K562 (cell line): ENCODE data around the gene COA6. TPM values are rescaled to one million over a fixed set of nuclear protein-coding genes. Genes with fewer than 3 reads are reported as not detected.

Experiments used
- BRD9 ChIP-seq: fragments of 450-650 bp; IDR thresholded peaks from 2 replicates; pipeline ENCODE4 v1.6.1; 2018; ENCODE audit warnings: low read depth; ENCODE audit not compliant: partially characterized antibody
- EZH2 ChIP-seq: IDR thresholded peaks from 2 replicates; pipeline ENCODE4 v1.6.1; 2012; ENCODE audit warnings: low read depth, mild to moderate bottlenecking, inconsistent platforms, low read length, borderline replicate concordance
- MEF2D ChIP-seq: conservative IDR thresholded peaks from 2 replicates; pipeline ENCODE4 v1.6.1; 2016; ENCODE audit warnings: low read depth, missing genetic modification characterization, missing compliant biosample characterization
- NRF1 ChIP-seq, 2 experiments: fragments of 450-650 bp; IDR thresholded peaks in 1 of 2; conservative IDR thresholded peaks in 1 of 2; 2 replicates each; pipeline ENCODE4 v1.6.1; 2014; ENCODE audit warnings: mild to moderate bottlenecking in 2 of 2
- NUFIP1 ChIP-seq: fragments of 450-650 bp; IDR thresholded peaks from 2 replicates; pipeline ENCODE4 v1.6.1; 2018; ENCODE audit not compliant: partially characterized antibody
- SMC3 ChIP-seq: conservative IDR thresholded peaks from 2 replicates; pipeline ENCODE4 v1.6.1; 2011; ENCODE audit warnings: low read depth, low read length, improper control_type of control experiment; ENCODE audit not compliant: insufficient read depth
- ZFP30 ChIP-seq: fragments of 250-450 bp; sonication (Bioruptor Pico); IDR thresholded peaks from 2 replicates; pipeline ENCODE4 v1.8.0; 2022; ENCODE audit warnings: moderate library complexity, mild to moderate bottlenecking, inconsistent platforms, borderline replicate concordance
- polyA plus RNA-seq, 8 experiments: library from polyadenylated mRNA; depleted of rRNA in 4 of 8; stranded (reverse) in 5 of 8; unstranded in 3 of 8; fragments of >200 nt; fragmentation: Nextera tagmentation in 2 of 8; fragmentation: Illumina TruSeq in 1 of 8; extraction: Ambion mirVana in 2 of 8; extraction: Trizol in 1 of 8; gene quantifications; 2 replicates each; pipeline versions ENCODE4 v1.2.1 to v1.2.3, GENCODE V29; 2011 to 2014; ENCODE audit warnings: inconsistent platforms in 1 of 8, missing spikeins in 1 of 8
- total RNA-seq, 7 experiments: library from RNA; depleted of rRNA in 6 of 7; stranded (reverse); fragments of >200 nt in 6 of 7; fragmentation: Illumina TruSeq in 2 of 7; extraction: Trizol in 2 of 7; gene quantifications; 2 replicates each; pipeline versions ENCODE4 v1.2.1 to v1.2.3, GENCODE V29; 2011 to 2021; ENCODE audit warnings: low replicate concordance in 1 of 7
- TF ChIP-seq, protein P1 (sequence below), 3 experiments: IDR thresholded peaks in 2 of 3; conservative IDR thresholded peaks in 1 of 3; 2 replicates each; pipeline ENCODE4 v1.5.1; 2011 to 2012; ENCODE audit warnings: low read length in 3 of 3, mild to moderate bottlenecking in 3 of 3, control low read depth in 2 of 3, improper control_type of control experiment in 1 of 3, inconsistent platforms in 1 of 3, low read depth in 1 of 3, mixed read lengths in 1 of 3, moderate library complexity in 1 of 3; ENCODE audit not compliant: insufficient read depth in 2 of 3

Gene COA6
- total and polyA plus RNA-seq, 9 of the 15 experiments (the other 6 are each of a cell fraction or from before 2014, with no cell fraction given) = 77.7 to 187 (median 134) TPM

DNA sequence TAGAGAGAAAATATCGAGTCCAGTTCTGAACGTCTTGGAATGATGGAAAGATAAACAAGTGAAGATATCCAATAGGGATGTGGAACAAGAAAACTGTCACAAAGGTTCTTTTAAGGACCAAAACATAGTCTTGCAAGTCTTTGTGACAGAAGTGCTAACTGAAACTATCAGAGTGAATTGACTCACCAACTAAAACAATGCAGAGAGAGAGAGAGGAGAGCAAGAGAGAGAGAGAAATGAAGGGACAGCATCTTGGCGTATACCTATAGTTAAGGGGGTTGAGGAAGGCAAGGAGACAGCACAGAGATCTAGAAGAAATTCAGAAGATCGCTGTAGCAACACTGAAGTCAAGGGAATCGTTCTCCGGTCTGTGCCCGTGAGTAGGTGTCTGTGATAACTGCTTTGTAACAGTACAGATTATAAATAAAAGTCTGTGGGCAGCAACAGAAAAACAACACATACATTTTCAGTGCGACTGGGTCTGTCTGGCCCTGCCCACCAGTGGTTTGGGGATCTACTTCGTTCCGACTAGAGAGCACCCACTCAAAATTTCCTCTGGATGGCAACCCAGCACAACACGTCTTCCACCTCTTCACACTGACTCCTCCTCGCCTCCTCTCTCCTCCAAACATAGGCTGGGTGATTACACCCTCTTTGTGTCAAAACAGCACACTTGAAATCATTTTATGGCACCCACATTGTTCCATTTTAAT lies 4.8 kb upstream of the COA6 start (continued):
- TF ChIP-seq BRD9 = no peak
- TF ChIP-seq, protein P1, sequence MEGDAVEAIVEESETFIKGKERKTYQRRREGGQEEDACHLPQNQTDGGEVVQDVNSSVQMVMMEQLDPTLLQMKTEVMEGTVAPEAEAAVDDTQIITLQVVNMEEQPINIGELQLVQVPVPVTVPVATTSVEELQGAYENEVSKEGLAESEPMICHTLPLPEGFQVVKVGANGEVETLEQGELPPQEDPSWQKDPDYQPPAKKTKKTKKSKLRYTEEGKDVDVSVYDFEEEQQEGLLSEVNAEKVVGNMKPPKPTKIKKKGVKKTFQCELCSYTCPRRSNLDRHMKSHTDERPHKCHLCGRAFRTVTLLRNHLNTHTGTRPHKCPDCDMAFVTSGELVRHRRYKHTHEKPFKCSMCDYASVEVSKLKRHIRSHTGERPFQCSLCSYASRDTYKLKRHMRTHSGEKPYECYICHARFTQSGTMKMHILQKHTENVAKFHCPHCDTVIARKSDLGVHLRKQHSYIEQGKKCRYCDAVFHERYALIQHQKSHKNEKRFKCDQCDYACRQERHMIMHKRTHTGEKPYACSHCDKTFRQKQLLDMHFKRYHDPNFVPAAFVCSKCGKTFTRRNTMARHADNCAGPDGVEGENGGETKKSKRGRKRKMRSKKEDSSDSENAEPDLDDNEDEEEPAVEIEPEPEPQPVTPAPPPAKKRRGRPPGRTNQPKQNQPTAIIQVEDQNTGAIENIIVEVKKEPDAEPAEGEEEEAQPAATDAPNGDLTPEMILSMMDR (IDR thresholded peaks at IDR 0.05 in 2 of 3, conservative IDR thresholded peaks at IDR 0.05 in 1 of 3; ENCODE audit: insufficient read depth in 2 of 3, low read depth in 1 of 3, low read length in 3 of 3) = peak; percentile 22 to 35 (median 30); a peak in 3 of 6 replicates
- no peak for TF ChIP-seq NUFIP1
- TF ChIP-seq SMC3 = 0 out of 2 replicates have a peak, but pooled peaks have one; percentile 6
- no peak for TF ChIP-seq EZH2
- no peak for TF ChIP-seq ZFP30 (CRISPR knock-in tag)
- no peak for TF ChIP-seq NRF1 (conservative IDR thresholded peaks at IDR 0.05 in 1 of 2, IDR thresholded peaks at IDR 0.05 in 1 of 2)
- TF ChIP-seq MEF2D (tag) = 0 out of 2 replicates have a peak, but pooled peaks have one; percentile 43
- TF ChIP-seq, all 486 proteins: peak for 10
